KG1 (cell line): Measurements from ENCODE around the gene DLEC1.
"Not testable (repeated sequence)": the region's sequence is repeated elsewhere in the genome, so short reads cannot be mapped to it uniquely, and the experiment has no call there.

Experiments
- DNase-seq: peaks from one replicate; lab custom pipeline; 2025; lab: John Stamatoyannopoulos, UW

Gene DLEC1

DNA sequence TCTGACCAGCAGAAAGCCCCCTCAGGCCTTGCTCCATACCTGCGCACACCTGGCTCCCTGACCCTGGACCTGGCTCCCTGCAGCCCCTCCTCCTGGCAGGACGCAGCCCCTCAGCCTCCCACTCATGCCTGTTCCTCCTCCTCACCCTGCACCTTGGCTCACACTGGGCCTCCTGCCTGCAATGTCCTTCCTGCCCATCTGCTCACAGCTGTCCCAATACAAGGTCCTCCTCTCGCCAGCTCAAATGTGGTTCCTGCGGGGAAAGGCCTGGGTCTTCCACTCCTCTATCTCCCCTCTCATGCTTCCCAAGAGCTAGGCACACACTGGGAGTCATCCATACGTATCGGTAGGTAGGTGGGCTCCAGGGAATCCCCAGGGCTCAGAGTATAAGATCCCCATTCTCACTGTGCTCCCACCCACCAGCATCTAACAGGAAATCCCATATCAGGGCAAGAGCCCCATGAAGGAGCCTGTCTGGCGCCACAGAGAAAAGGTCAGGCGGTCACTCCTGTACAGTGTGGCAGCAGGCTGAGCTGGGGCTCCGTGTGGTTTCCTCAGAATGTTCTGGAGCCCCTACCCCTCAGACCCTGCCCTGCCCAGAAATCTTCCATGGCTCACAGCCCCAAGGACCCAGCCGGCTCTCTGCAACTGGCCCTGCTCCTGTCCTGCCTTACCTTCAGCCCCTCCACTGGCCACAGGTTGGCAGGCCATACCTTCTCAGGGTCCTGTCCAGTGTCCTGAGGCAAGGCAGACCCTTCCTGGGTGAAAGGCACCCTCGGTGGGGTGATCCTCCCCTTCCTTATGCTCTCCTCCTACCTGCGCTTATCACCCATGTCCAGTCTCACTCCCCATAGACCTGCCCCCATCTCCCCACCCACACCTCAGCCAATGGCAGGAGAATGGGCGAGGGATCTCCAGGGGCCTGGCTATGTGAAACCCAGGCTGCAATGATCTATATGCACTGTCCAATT is 20.4 kb upstream of the DLEC1 start:
- DNase-seq, result no peak

- no peak for DNase-seq
Measured at GRCh38 chr3:38019658-38020341, 19.2 kb upstream of the DLEC1 start.

GRCh38 chr3:38020342-38020726 is 18.7 kb upstream of the DLEC1 start:
- no peak for DNase-seq

DNA sequence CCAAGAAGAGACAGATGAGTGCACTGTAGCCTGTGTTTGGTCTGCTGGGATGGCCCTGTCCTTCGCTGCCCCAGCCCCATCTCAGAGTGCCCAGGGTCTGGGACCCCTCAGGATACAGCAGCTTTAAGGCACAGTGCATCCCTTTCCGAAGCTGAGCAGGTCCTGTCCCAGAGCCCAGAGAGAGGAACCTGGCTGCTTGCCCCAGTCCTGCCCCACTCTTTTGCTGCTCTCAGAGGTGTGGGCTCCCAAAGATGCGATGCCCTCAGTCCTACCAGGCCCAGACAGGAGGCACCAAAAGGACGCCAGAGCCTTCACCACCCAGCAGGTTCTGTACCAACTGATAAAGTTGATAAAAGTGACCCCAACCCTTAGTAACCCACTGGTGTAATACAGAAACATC is 17.8 kb upstream of the DLEC1 start:
- no peak for DNase-seq

GRCh38 chr3:38022301-38022700 is 16.7 kb upstream of the DLEC1 start:
- no peak for DNase-seq

- no peak for DNase-seq
Measured at GRCh38 chr3:38022896-38023709, 15.9 kb upstream of the DLEC1 start.

DNA sequence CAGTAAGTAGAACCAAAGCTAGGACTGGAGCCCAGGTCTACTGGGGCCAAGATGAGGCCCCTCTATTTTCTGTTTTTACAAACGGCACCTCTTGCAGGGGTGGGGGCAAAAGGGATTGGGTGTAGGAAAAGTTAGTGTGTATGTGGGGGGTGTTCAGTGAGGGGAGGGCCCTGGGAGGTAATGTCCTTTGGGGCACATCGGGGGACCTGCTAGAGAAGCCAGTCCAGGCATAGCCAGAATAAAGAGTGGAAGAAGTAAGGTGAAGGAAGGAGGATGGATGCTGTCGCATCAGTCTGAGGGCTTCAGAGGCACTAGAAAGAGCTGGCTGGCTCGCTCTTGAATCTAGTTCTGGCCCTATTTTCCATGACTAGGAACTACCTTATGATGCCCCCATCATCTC is 12.2 kb upstream of the DLEC1 start:
- no peak for DNase-seq

- DNase-seq, result no peak
Measured at GRCh38 chr3:38027466-38028465, 11.2 kb upstream of the DLEC1 start.

DNA sequence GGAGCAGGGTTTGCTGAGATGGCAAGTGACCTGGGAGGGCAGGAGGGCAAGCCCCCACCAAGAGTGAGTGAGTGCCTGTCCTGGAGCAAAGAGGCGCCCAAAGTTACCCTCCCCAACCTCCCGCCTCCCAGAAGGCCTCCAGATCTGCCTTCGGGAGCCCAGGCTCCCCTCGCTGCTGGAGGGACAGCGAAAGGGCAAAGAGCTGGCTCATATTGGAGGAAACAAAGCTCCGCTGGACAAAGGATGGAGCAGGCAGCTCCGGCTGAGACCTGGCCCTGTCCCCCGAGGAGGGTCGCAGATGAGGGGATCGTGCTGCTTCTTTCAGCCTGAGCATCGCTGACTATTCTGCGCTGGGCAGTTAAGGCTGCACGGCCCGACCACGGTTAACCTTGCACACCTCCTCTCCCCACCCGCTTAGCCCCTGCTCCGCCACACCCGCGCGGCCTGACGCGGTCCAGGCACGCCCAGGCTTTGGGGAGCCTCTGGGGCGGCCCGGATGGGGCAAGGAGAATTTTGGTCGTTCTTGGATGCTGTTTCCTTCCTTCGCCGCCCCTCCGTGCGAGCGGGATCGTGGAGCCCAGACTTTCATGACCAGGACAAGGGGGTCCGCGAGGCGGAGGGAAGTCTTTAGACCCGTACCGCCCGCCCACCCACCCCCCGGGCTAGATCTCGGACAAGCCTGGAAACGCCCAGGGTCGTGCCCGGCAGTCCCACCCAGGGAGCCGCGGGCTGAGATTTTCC is 10.2 kb upstream of the DLEC1 start:
- no peak for DNase-seq

DNA sequence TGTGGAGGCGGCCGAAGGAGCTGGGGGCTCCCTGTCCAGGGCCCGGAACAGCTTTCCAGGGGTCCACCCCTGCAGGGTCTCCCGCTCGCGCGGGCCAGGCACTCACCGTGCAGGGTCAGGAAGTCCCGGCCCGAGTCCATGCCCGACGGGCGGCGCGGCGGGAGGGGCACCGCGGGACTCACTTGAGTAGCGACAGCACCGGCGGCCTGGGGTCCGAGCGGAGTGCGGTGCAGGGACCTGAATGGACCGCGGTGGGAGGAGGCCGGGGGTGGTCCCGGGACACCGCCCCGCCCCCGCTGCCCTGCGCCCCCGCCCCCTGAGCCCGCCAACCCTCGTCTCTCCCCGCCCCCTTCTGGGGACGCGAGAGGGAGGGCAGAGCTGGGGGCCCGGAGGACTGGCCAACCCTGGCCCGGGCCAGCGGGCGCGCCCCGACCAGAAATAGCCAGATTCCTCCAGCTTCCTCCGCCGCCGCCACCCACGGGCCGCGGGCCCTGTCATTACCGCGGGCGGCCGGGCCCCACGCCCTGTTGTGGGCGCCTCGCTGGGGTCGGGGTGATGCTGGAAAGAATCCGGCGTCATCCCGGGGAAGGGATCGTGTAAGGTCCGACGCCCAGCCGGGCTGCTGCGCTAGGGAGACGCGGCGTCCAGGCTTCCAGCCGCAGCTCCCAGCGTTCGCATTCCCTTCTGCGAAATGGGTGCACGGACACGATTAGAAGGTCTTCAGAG is 9.4 kb upstream of the DLEC1 start, which contains the start of gene PLCD1:
PLCD1 (minus strand) TSS at position 243 of the 726 bp plus-strand sequence; CDS start at position 140, 103 bp downstream.
- DNase-seq, result no peak

DNA sequence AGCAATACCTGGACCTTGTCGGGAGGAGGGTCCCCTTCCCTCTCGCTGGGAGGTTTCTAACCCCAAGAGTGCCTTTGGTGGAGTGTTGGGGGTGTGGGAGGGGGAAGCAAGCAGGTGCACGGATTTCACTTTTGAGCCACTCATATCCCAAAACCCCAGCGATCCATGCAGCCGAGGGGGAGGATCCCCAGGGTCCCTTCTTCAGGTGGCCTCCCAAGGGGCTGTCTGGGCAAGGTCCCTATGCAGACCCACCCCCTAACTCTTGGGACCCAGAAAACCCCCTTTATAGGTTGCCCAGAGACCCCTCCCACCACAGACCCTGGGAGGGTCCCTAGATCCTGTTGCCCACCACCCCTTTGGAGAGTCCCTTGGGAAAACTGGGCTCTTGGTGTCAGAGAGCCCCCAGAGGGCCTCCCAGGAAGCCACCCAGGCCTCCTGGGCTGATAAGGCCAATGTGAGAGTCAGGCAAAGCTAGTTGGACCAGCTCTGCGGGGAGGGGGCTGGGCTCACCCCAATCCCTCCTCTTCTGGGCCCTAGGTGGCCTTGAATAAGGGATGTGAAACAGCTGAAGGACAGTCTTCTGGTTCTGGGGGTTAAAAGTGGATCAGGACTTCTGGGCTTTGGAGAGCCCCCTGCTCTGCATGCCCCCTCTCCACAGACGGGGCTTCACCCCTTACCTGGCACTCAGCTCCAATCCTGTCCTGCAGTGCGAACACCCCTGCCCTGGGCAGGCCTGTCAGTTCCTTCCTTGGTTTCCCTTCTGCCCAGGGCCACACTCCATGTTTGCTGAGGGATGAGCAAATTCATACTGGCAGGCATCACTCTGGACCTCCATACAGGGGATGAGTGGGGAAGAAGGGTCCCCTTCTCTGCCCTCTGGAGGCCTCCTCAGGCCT is 8.6 kb upstream of the DLEC1 start:
- no peak for DNase-seq

DNA sequence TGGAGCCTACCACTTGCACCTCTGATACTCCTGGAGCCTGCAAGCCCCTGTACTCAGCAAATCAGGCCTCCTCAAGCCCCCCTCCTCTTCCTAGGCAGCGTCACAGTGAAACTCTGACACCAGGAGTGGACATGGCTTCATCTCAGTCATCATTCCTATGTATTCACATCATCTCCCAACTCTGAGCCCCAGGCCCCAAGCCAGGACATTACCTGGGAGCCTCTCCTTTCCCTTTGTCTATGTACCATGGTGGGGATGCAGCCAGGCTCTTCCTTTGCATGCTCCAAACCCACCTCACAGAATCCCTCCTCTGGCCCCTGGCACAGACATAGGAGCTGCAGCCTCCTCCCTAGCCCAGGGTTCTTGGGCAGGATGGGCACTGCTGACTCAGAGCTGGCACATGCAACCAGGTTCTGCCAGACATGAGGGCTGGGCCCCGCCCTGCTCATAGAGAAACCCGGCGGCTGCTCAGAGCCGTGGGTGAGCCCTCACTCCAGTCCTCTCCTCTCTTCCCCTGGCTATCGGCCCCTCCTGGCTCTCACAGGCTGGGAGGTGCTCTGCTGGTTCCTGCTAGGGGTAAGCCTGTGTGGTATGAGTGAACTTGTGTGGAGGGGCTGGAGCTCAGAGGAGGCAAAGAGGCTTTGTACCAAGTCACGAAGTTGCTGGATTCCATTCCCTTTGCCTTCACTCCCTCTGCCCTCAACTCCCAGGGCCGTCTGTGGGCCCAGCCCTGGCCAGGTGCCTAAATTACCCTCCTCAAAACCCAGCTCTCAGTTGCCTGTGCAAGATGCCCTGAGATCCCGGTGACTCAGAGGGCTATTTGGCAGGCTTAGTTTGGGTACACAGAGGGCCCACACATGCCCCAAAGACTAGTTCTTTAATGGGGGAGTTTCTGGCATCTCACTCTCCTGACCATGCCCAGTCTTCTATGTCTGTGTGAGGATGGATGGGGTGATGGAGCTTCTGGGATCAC is 7.7 kb upstream of the DLEC1 start:
- DNase-seq, result no peak

GRCh38 chr3:38032328-38032865 is 6.6 kb upstream of the DLEC1 start:
- DNase-seq, result no peak

- not testable (repeated sequence) for DNase-seq
Measured at GRCh38 chr3:38033586-38033985, 5.4 kb upstream of the DLEC1 start.

DNA sequence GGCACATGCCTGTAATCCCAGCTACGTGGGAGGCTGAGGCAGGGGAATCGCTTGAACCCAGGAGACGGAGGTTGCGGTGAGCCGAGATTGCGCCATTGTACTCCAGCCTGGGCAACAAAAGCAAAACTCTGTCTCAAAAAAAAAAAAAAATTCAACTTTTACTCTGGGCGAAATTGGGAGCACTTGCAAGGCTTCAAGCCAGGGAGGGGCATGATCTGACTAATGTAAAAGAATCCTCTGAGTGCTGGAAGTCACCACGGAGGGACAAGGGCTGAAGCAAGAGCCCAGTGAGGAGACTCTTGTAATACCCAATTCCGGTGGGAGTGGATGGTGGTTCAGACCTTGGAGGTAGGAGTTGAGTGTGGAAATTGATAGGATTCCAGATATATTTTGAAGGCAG is 4.7 kb upstream of the DLEC1 start:
- not testable (repeated sequence) for DNase-seq

- no peak for DNase-seq
Measured at GRCh38 chr3:38036286-38036685, 2.7 kb upstream of the DLEC1 start.

DNA sequence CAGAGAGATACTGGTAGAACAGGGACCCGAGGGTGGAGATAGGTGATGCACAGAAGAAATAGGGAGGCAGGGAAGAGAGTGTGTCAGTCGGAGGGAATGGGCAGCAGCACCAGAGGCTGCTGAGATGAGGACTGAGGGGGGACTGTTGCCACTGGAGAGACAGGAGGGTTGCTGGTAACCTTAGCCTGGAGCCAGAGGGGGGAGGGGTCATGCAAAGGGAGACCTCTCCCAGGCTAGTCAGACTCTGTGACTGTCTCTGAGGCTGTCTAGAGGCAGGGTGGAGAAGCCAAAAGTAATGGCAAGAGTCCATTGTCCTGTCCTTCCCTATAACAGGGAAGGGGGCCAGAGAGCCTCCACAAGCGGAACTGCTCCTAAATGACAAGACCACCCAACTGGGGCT is 2.1 kb upstream of the DLEC1 start:
- no peak for DNase-seq
